T-helper 9 cell (primary cell): ENCODE measurements around the gene CDK19.
"Not testable (repeated sequence)": the region's sequence is repeated elsewhere in the genome, so short reads cannot be mapped to it uniquely, and the experiment has no call there.

Source experiments
- DNase-seq: peaks from one replicate; pipeline ENCODE4 v3.0.0-alpha.2; 2020
- total RNA-seq, 2 donors: gene quantifications; one replicate each; lab custom pipeline; 2026; lab: John Stamatoyannopoulos, UW

The CDK19 gene
- 20.8 to 30.5 reads per million in 2 donors for total RNA-seq

DNA sequence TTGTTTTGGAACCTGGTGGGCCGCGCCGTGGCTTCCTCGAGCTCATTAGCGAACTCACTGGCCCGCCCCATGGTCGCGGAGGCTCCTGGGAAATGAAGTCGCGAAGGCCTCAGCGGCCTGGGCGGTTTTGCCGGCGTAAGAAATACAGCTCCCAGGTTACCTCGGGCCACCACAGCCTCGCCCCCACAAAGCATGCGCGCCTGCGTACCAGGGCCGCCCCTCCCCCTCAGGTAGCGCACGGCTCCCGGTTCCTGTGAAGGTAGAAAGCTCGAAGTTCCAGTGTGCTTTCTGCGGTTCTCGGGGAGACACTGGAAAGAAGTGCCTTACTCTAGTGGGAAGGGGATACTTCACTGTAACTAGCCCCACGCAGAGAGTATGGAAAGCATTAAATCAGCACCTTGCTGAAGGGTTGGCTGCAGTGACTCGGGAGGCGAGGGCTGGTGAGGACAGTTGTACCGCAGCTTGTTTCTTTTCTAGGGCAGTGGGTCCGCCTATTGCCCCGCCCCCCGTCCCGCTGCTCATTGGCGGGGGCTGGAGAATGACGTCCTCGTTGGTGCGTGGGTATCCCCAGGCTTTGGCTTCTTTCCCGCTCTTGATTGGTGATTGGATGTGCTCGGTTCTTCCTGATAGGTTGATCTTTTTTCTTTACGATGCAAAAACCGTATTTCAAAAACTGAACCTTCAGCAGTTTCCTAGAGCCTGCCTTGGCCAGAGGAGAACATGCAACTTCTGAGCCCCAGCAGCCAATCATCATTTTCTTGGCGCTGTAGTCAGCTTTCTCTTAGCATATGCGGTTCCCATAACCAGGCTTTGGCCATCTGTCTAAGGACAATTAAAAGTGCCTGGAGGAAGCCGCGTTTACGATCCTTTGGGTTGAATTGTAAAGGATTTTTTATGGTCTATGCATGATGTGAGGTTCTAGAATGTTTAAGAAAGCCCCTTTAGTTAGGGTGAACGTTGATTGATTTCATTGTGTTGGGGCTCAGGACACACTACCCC, at the start of gene CDK19:
CDK19 (minus strand) TSS at position 59 of the 999 bp plus-strand sequence. CDS start 333 bp downstream, outside the sequence.
- peak; percentile 96 for DNase-seq

DNA sequence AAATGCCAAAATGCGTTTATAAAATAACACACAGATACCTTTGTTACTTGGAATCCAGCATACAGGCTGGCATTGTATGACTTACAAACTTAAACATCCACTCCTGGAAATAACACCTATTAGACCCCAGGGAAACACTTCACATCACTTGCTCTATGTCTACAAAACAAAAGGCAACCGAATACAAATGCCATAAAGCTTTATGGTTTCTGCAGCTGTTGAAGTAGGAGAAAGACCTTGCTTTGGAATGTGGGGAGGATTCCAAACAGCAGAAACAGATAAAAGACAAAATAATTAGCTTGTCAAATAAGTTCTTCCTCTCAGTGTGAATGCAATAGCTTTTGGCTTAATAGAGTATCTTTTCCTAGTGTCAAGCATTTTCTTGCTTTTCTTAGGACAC, 49.6 kb upstream of the CDK19 start:
- DNase-seq = no peak

- DNase-seq = no peak
Measured at GRCh38 chr6:110859335-110859792, 44.1 kb upstream of the CDK19 start.

- DNase-seq = no peak
Measured at GRCh38 chr6:110858562-110859214, 43.4 kb upstream of the CDK19 start.

- no peak for DNase-seq
Measured at GRCh38 chr6:110858016-110858415, 42.7 kb upstream of the CDK19 start.

DNA sequence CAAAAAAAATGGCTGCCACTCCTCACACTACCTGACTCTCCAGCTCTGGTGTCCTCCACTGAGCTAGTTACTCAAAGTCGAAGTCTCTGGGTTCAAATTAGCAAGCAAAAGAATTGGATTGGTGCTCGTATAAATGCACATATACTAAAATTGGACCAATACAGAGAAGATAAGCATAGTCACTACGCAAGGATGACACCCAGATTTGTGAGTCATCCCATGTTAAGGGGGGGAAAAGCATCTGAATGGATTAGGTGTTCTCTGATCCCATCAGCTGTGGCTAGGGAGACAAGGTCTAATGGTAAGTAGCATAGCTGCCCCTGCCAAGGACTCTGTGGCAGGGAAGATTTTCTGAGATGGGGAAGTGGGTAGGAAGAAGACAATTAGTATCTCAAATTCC, 41.0 kb upstream of the CDK19 start:
- no peak for DNase-seq

- DNase-seq = no peak
Measured at GRCh38 chr6:110853754-110854477, 38.6 kb upstream of the CDK19 start.

- no peak for DNase-seq
Measured at GRCh38 chr6:110852773-110853172, 37.5 kb upstream of the CDK19 start.

- DNase-seq = no peak
Measured at GRCh38 chr6:110849781-110850180, 34.5 kb upstream of the CDK19 start.

- no peak for DNase-seq
Measured at GRCh38 chr6:110841266-110841665, 26.0 kb upstream of the CDK19 start.

- DNase-seq = not testable (repeated sequence)
Measured at GRCh38 chr6:110835751-110836150, 20.5 kb upstream of the CDK19 start.

- DNase-seq = no peak
Measured at GRCh38 chr6:110833831-110834230, 18.6 kb upstream of the CDK19 start.

- no peak for DNase-seq
Measured at GRCh38 chr6:110831405-110831804, 16.1 kb upstream of the CDK19 start.

DNA sequence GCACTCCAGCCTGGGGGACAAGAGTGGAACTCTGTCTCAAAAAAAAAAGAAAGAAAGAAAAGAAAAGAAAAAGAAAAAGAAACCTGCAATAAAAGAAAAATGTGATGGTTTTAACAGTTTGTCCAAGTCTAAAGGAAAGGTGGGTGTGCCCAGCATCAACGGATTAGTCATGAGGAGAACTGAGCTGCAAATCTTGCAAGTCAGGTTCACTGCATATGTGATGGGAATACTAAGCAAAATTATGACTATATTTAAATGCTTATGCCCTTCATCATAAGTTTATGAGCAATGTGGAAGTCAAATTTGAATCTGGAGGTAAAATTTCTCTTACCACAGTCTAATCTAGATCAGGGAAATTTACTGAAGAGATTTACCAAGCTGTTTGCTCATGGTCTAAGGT, 13.1 kb upstream of the CDK19 start:
- DNase-seq = no peak

DNA sequence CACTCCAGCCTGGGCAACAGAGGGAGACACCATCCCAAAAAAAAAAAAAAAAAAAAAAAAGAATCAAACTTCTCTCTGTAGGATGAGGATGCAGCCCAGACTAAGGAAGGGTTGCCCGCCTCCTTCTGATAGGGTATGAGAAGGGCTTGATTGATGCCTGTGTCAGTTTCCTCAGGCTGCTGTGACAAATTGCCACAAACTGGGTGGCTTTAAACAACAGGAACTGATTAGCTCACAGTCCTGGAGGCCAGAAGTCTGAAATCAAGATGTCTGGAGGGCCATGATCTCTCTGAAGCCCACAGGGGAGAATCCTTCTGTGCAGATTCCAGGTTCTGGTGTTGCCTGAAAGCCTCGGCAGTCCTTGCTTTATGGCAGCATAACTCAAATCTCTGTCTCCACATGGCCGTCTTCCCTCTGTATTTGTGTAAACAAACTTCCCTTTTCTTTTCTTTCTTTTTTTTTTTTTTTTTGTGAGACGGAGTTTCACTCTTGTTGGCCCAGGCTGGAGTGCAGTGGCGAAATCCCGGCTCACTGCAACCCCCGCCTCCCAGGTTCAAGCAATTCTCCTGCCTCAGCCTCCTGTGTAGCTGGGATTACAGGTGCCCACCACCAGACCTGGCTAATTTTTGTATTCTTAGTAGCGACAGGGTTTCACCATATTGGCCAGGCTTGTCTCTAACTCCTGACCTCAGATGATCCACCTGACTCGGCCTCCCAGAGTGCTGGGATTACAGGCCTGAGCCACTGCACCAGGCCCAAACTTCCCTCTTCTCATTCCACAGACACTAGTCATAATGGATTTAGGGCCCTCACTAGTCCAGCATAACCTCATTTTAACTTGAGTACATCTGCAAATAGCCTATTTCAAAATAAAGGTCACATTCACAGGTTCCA, 11.2 kb upstream of the CDK19 start:
- no peak for DNase-seq

- DNase-seq = no peak
Measured at GRCh38 chr6:110823146-110823545, 7.9 kb upstream of the CDK19 start.

DNA sequence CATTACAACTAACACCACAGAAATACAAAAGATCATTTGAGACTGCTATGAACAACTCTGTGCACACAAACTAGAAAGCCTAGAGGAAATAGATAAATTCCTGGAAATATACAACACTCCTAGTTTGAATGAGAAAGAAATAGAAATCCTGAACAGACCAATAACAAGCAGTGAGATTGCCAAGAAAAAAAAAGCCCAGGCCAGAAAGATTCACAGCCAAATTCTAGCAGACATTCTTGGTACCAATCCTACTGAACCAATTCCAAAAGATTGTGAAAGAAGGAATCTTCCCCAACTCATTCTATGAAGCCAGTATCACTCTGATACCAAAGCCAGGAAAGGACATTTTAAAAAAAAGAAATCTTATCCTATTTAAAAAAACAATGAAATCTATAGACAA, 7.0 kb upstream of the CDK19 start:
- no peak for DNase-seq

- no peak for DNase-seq
Measured at GRCh38 chr6:110816677-110817076, 1.4 kb upstream of the CDK19 start.

DNA sequence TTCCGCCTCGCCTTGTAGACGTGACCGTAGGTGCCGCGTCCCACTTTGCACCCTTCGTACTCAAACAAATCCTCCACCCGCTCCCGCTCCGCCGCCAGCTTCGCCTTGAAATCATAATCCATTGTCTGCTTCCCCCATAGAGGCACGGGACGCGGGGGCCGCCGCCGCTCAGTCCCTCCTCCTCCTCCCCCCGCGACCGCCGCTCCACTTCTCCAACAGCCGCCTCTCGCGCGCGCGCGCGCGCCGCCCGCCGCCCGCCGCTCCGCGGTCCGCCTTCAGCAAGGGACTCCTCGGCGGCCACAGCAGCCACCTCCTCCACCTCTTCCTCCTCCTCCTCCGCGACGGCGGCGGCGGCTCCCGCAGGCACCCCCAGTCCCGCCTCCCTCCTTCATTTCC, 256 bp downstream of the CDK19 start:
- DNase-seq = no peak

DNA sequence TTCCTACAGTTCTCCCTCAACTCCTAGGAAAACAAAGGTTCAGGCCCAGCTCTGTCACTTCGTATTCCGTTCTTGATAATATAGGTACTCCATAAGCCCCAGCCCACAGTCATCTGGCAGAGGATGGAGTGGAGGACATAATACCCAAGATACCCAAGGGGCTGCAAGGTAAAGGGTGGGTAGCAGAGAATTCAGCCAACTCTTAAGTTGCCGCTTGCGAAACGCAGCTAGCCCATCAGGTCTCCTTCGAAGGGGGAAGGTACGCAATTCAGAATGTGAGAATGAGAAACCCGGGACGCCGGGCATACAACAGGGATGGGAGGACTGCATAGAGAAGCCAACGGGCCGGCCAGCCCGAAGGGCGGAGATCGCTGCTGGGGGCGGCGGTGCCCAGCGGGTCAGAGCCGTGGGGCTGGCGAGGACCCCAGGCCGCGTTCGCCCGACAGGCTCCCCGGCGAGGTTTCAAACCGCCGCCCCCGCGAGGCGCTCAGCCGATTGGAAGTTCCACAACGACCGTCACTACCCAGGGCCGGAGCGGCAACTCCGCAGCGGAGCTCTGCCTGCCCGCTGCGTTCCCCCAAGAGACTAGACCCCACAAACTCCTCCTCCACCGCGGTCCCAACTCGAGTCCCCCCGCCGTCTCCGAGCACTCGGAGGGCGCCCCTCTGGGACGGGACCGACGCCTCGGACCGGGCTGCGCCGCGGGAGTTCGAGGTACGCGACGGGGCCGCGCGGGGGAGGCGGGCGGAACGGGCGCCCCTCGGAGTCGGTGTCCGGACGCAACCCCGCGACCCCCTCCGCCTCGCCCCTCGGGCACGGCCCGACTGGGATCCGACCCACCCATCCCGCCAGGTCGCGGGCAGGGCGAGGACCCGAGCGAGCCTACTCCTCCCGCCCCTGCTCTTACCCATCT, 911 bp downstream of the CDK19 start:
- peak; percentile 35 for DNase-seq
